Testis (tissue), 2 donors: ENCODE measurements around the gene SSRP1.

Source experiments
- POLR2A ChIP-seq: fragments of 450-650 bp; IDR thresholded peaks from one replicate; pipeline ENCODE4 v1.6.1; 2017; ENCODE audit warnings: antibody characterized with exemption, mild to moderate bottlenecking, moderate library complexity
- TF ChIP-seq, protein P1 (sequence below), 3 experiments: fragments of 450-650 bp in 2 of 3; fragments of 200-600 bp in 1 of 3; sonication (generic) in 1 of 3; IDR thresholded peaks; one replicate each; pipeline ENCODE4 v1.5.1; 2016 to 2019; ENCODE audit warnings: antibody characterized with exemption in 3 of 3, mild to moderate bottlenecking in 2 of 3, moderate library complexity in 1 of 3

DNA sequence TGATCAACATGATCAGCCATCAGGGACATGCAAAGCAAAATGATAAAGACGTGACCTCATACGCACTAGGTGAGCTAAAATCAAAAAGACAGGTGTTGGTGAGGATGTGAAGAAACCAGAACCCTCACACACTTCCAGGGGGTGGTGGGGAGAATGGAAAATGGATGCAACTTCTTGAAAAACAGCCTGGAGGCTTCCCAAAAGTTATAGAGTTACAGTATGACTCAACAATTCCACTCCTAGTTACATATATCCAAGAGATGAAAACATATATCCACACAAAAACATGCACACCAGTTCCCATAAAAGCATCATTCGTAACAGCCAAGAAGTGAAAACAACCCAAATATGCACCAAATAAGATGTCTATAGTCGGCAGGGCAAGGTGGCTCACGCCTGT lies 56.6 kb downstream of the SSRP1 start:
- TF ChIP-seq, protein P1, sequence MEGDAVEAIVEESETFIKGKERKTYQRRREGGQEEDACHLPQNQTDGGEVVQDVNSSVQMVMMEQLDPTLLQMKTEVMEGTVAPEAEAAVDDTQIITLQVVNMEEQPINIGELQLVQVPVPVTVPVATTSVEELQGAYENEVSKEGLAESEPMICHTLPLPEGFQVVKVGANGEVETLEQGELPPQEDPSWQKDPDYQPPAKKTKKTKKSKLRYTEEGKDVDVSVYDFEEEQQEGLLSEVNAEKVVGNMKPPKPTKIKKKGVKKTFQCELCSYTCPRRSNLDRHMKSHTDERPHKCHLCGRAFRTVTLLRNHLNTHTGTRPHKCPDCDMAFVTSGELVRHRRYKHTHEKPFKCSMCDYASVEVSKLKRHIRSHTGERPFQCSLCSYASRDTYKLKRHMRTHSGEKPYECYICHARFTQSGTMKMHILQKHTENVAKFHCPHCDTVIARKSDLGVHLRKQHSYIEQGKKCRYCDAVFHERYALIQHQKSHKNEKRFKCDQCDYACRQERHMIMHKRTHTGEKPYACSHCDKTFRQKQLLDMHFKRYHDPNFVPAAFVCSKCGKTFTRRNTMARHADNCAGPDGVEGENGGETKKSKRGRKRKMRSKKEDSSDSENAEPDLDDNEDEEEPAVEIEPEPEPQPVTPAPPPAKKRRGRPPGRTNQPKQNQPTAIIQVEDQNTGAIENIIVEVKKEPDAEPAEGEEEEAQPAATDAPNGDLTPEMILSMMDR (IDR thresholded peaks at IDR 0.05) = no peak
- no peak for TF ChIP-seq POLR2A
